ENCODE results near the gene OR2T10.

OR2T10 gene

GRCh38 chr1:248599396-248599795 is 1.9 kb upstream of the OR2T10 start:
- H3K9me3 ChIP-seq (ENCODE audit: insufficient read depth, low read depth, low read length) = peaks cover 4% of the 10 kb centered on the region
- H4K12ac ChIP-seq (ENCODE audit: low read depth, low read length) = no peak overlapping the region
- no peaks in the 10 kb centered on the region for H3K27me3 ChIP-seq (ENCODE audit: insufficient read depth, low read length)
- no peak overlapping the region for H3K14ac ChIP-seq (ENCODE audit: low read length)
- no peak overlapping the region for H3K18ac ChIP-seq (ENCODE audit: low read length)
- H4K91ac ChIP-seq (ENCODE audit: low read depth, low read length) = no peak overlapping the region
- H2AFZ ChIP-seq (ENCODE audit: insufficient read depth, low read length, poor library complexity) = no peak overlapping the region
- no peak overlapping the region for H4K8ac ChIP-seq (ENCODE audit: low read depth, low read length)
- WGBS (ENCODE audit: extremely low coverage, insufficient coverage, insufficient read length) = no CpG with 5 or more reads among the region's 8 CpGs
- no peaks in the 10 kb centered on the region for H3K36me3 ChIP-seq (ENCODE audit: control insufficient read depth in 1 of 2, insufficient read depth in 2 of 2, low read length in 2 of 2)
- peak in 1 of 2 donors; percentile 1 for DNase-seq
- H3K4me2 ChIP-seq (ENCODE audit: low read length) = no peak overlapping the region
- H2BK5ac ChIP-seq (ENCODE audit: low read depth, low read length, poor library complexity) = no peak overlapping the region
- H3K23ac ChIP-seq (ENCODE audit: low read length) = no peak overlapping the region
- H3K79me2 ChIP-seq (ENCODE audit: control insufficient read depth, insufficient read depth, low read length, poor library complexity) = no peaks in the 10 kb centered on the region
- H2BK12ac ChIP-seq (ENCODE audit: low read length) = no peak overlapping the region
- H3K9ac ChIP-seq (ENCODE audit: low read length) = no peak overlapping the region
- no peak overlapping the region for H3K27ac ChIP-seq (ENCODE audit: low read depth, low read length)
- no peak overlapping the region for H3K4ac ChIP-seq (ENCODE audit: low read depth, low read length)
- no peaks in the 10 kb centered on the region for H3K79me1 ChIP-seq (ENCODE audit: low read length)
- H2BK120ac ChIP-seq (ENCODE audit: insufficient read depth, low read length, poor library complexity) = no peak overlapping the region
- H2AK5ac ChIP-seq (ENCODE audit: low read length) = no peak overlapping the region
- no peaks in the 10 kb centered on the region for H3K4me1 ChIP-seq (ENCODE audit: control insufficient read depth in 1 of 2, insufficient read depth in 2 of 2, low read length in 2 of 2)
- no peak overlapping the region for H3K4me3 ChIP-seq (ENCODE audit: low read depth, low read length)

DNA sequence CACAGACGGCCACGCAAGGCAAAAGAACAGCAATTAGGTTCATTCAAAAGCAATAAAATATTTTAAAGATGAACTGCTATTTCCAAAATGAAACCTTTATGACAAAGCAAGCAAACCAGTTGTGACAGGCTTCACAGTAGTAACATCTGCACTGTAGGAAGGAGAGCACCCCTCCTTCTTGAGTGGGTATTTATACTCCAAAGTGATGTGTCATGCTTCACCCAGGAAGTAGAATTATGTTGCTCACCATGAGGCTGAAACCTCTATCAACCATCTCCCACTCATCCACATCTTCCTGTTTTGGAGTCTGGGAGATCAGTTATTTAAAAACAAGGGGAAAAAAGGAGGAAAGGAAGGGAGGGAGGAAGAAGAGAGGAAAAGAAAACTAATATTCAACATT is 885 bp downstream of the OR2T10 start:
- H3K27ac ChIP-seq (ENCODE audit: low read depth, low read length) = no peak overlapping the region
- no peak overlapping the region for H4K8ac ChIP-seq (ENCODE audit: low read depth, low read length)
- H4K12ac ChIP-seq (ENCODE audit: low read depth, low read length) = no peak overlapping the region
- no peak overlapping the region for H4K91ac ChIP-seq (ENCODE audit: low read depth, low read length)
- H3K4me1 ChIP-seq (ENCODE audit: control insufficient read depth in 1 of 2, insufficient read depth in 2 of 2, low read length in 2 of 2) = no peaks in the 10 kb centered on the region
- peaks cover 10% of the 10 kb centered on the region for H3K9me3 ChIP-seq (ENCODE audit: insufficient read depth, low read depth, low read length)
- no peak overlapping the region for H3K9ac ChIP-seq (ENCODE audit: low read length)
- H3K4me3 ChIP-seq (ENCODE audit: low read depth, low read length) = no peak overlapping the region
- H3K14ac ChIP-seq (ENCODE audit: low read length) = no peak overlapping the region
- no peaks in the 10 kb centered on the region for H3K27me3 ChIP-seq (ENCODE audit: insufficient read depth, low read length)
- H3K23ac ChIP-seq (ENCODE audit: low read length) = no peak overlapping the region
- no peak overlapping the region for H2BK120ac ChIP-seq (ENCODE audit: insufficient read depth, low read length, poor library complexity)
- H3K4me2 ChIP-seq (ENCODE audit: low read length) = no peak overlapping the region
- no CpG with 5 or more reads among the region's 2 CpGs for WGBS (ENCODE audit: extremely low coverage, insufficient coverage, insufficient read length)
- no peaks in the 10 kb centered on the region for H3K79me2 ChIP-seq (ENCODE audit: control insufficient read depth, insufficient read depth, low read length, poor library complexity)
- H3K4ac ChIP-seq (ENCODE audit: low read depth, low read length) = no peak overlapping the region
- H3K79me1 ChIP-seq (ENCODE audit: low read length) = no peaks in the 10 kb centered on the region
- no peak overlapping the region for H2BK12ac ChIP-seq (ENCODE audit: low read length)
- H3K18ac ChIP-seq (ENCODE audit: low read length) = no peak overlapping the region
- no peak overlapping the region for H2AFZ ChIP-seq (ENCODE audit: insufficient read depth, low read length, poor library complexity)
- H2AK5ac ChIP-seq (ENCODE audit: low read length) = no peak overlapping the region
- no peaks in the 10 kb centered on the region for H3K36me3 ChIP-seq (ENCODE audit: control insufficient read depth in 1 of 2, insufficient read depth in 2 of 2, low read length in 2 of 2)
- DNase-seq = no peak
- H2BK5ac ChIP-seq (ENCODE audit: low read depth, low read length, poor library complexity) = no peak overlapping the region

- H3K9ac ChIP-seq (ENCODE audit: low read length) = no peak overlapping the region
- no peak overlapping the region for H2AFZ ChIP-seq (ENCODE audit: insufficient read depth, low read length, poor library complexity)
- H4K8ac ChIP-seq (ENCODE audit: low read depth, low read length) = no peak overlapping the region
- no peak overlapping the region for H3K27ac ChIP-seq (ENCODE audit: low read depth, low read length)
- no peak overlapping the region for H3K4ac ChIP-seq (ENCODE audit: low read depth, low read length)
- no peaks in the 10 kb centered on the region for H3K79me1 ChIP-seq (ENCODE audit: low read length)
- no peak overlapping the region for H2BK12ac ChIP-seq (ENCODE audit: low read length)
- WGBS (ENCODE audit: extremely low coverage, insufficient coverage, insufficient read length) = no CpG with 5 or more reads among the region's 5 CpGs
- H3K4me3 ChIP-seq (ENCODE audit: low read depth, low read length) = peak overlapping the region; percentile 9
- H3K14ac ChIP-seq (ENCODE audit: low read length) = no peak overlapping the region
- DNase-seq = no peak
- H4K12ac ChIP-seq (ENCODE audit: low read depth, low read length) = no peak overlapping the region
- peaks cover 13% of the 10 kb centered on the region for H3K9me3 ChIP-seq (ENCODE audit: insufficient read depth, low read depth, low read length)
- H4K91ac ChIP-seq (ENCODE audit: low read depth, low read length) = no peak overlapping the region
- H2BK120ac ChIP-seq (ENCODE audit: insufficient read depth, low read length, poor library complexity) = no peak overlapping the region
- H3K4me1 ChIP-seq (ENCODE audit: control insufficient read depth in 1 of 2, insufficient read depth in 2 of 2, low read length in 2 of 2) = no peaks in the 10 kb centered on the region
- H3K27me3 ChIP-seq (ENCODE audit: insufficient read depth, low read length) = no peaks in the 10 kb centered on the region
- H2AK5ac ChIP-seq (ENCODE audit: low read length) = no peak overlapping the region
- no peak overlapping the region for H3K4me2 ChIP-seq (ENCODE audit: low read length)
- H2BK5ac ChIP-seq (ENCODE audit: low read depth, low read length, poor library complexity) = no peak overlapping the region
- no peak overlapping the region for H3K18ac ChIP-seq (ENCODE audit: low read length)
- no peak overlapping the region for H3K23ac ChIP-seq (ENCODE audit: low read length)
- H3K79me2 ChIP-seq (ENCODE audit: control insufficient read depth, insufficient read depth, low read length, poor library complexity) = no peaks in the 10 kb centered on the region
- no peaks in the 10 kb centered on the region for H3K36me3 ChIP-seq (ENCODE audit: control insufficient read depth in 1 of 2, insufficient read depth in 2 of 2, low read length in 2 of 2)
Measured at GRCh38 chr1:248593226-248593625, 4.3 kb downstream of the OR2T10 start.

DNA sequence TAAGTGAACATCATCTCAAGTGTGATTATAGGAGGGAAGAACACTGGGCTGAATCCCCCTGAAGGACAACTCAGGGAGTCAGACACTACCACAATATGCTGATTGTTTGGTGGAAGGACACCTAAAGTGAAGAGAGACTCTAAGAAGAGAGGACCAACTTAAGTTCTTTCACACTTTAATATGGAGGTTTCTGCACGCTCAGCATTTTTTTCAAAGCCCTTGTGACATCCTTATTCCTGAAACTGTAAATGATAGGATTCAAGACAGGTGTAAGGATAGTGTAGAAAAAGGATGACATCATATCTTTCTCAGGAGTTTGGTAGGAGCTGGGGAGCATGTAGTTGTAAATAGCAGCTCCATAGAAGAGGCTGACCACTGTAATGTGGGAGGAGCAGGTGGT is 4.8 kb downstream of the OR2T10 start:
- H3K9me3 ChIP-seq (ENCODE audit: insufficient read depth, low read depth, low read length) = peaks cover 13% of the 10 kb centered on the region
- H4K91ac ChIP-seq (ENCODE audit: low read depth, low read length) = no peak overlapping the region
- H3K79me2 ChIP-seq (ENCODE audit: control insufficient read depth, insufficient read depth, low read length, poor library complexity) = no peaks in the 10 kb centered on the region
- H3K14ac ChIP-seq (ENCODE audit: low read length) = no peak overlapping the region
- no peak overlapping the region for H4K8ac ChIP-seq (ENCODE audit: low read depth, low read length)
- no peak overlapping the region for H4K12ac ChIP-seq (ENCODE audit: low read depth, low read length)
- H3K23ac ChIP-seq (ENCODE audit: low read length) = no peak overlapping the region
- no peaks in the 10 kb centered on the region for H3K27me3 ChIP-seq (ENCODE audit: insufficient read depth, low read length)
- DNase-seq = no peak
- H2BK12ac ChIP-seq (ENCODE audit: low read length) = no peak overlapping the region
- no peak overlapping the region for H2AK5ac ChIP-seq (ENCODE audit: low read length)
- no peak overlapping the region for H2BK5ac ChIP-seq (ENCODE audit: low read depth, low read length, poor library complexity)
- no peak overlapping the region for H3K27ac ChIP-seq (ENCODE audit: low read depth, low read length)
- no peak overlapping the region for H2BK120ac ChIP-seq (ENCODE audit: insufficient read depth, low read length, poor library complexity)
- H3K4ac ChIP-seq (ENCODE audit: low read depth, low read length) = no peak overlapping the region
- H3K18ac ChIP-seq (ENCODE audit: low read length) = no peak overlapping the region
- no peak overlapping the region for H3K4me2 ChIP-seq (ENCODE audit: low read length)
- no peaks in the 10 kb centered on the region for H3K36me3 ChIP-seq (ENCODE audit: control insufficient read depth in 1 of 2, insufficient read depth in 2 of 2, low read length in 2 of 2)
- no CpG with 5 or more reads among the region's 1 CpG for WGBS (ENCODE audit: extremely low coverage, insufficient coverage, insufficient read length)
- H2AFZ ChIP-seq (ENCODE audit: insufficient read depth, low read length, poor library complexity) = no peak overlapping the region
- H3K4me3 ChIP-seq (ENCODE audit: low read depth, low read length) = no peak overlapping the region
- peak overlapping the region; percentile 62 for H3K9ac ChIP-seq (ENCODE audit: low read length)
- H3K79me1 ChIP-seq (ENCODE audit: low read length) = no peaks in the 10 kb centered on the region
- no peaks in the 10 kb centered on the region for H3K4me1 ChIP-seq (ENCODE audit: control insufficient read depth in 1 of 2, insufficient read depth in 2 of 2, low read length in 2 of 2)
